ENCODE measurements around the gene CAMK1G.

Gene CAMK1G

DNA sequence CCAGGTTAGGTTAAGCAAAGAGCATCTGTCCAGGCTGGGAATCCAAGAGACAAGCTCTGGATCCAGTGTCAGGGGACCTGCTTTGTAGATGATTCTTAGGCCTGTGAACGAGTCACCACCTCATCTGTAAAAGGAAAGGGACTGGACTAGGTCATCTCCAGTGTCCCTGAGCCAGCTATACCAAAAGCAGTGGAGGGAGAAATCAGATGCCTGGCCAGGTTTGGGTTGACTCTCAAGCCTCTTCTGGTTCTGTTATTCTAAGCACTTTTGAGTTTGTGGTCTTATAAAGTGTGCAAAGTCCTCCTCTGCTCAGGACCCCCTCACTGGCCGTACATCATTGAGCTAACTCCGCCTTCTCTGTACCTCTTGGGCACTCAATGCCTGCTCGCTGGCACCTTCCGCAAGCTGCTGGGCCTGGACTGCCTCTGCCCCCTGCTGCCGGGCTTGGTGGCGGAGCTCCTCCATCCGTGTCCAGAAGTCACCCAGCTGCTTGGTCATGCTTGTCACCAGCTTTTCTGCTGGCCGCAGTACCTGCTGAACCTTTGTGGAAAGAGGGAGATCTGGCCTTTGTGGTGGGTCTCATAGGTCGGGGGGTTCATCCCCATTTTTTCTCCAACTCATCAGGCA is 33.6 kb downstream of the CAMK1G start:
- DNase-seq (ENCODE audit: low spot score), result no peak
- in situ Hi-C loops (cut with MboI; ENCODE audit: low sequenced_read_pairs, unreplicated experiment), result no loop called here
- TF ChIP-seq CTCF (IDR thresholded peaks at IDR 0.05; ENCODE audit: borderline replicate concordance, control extremely low read depth, extremely low read depth, insufficient read depth, missing control alignments), result no peak

DNA sequence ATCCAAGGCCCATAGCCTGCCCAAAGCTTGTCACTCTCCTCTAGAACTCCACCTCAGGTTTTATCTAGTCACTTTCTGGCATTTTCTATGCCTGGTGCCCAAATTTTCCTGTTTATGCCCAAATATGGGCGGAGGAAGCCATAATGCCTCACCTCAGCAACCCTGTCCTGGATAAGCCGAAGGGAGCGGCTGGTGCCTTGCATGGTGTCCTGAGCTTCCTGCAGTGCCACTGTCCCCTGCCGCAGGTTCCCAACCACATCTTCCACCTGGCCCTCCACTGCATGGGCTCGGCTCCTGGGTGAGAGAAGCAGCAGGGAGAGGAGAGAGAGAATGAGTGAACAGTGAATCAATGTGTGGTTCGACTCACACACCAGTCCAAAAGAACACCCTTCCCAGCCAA is 34.2 kb downstream of the CAMK1G start:
- no peak for TF ChIP-seq CTCF (IDR thresholded peaks at IDR 0.05; ENCODE audit: borderline replicate concordance, control extremely low read depth, extremely low read depth, insufficient read depth, missing control alignments)
- DNase-seq (ENCODE audit: low spot score), result no peak
- in situ Hi-C loops (cut with MboI; ENCODE audit: low sequenced_read_pairs, unreplicated experiment), result no loop called here

GRCh38 chr1:209618291-209618690 is 34.8 kb downstream of the CAMK1G start:
- TF ChIP-seq CTCF (IDR thresholded peaks at IDR 0.05; ENCODE audit: borderline replicate concordance, control extremely low read depth, extremely low read depth, insufficient read depth, missing control alignments), result no peak
- in situ Hi-C loops (cut with MboI; ENCODE audit: low sequenced_read_pairs, unreplicated experiment), result no loop called here
- no peak for DNase-seq (ENCODE audit: low spot score)

GRCh38 chr1:209618756-209619420 is 35.4 kb downstream of the CAMK1G start:
- DNase-seq (ENCODE audit: low spot score), result no peak
- in situ Hi-C loops (cut with MboI; ENCODE audit: low sequenced_read_pairs, unreplicated experiment), result no loop called here
- no peak for TF ChIP-seq CTCF (IDR thresholded peaks at IDR 0.05; ENCODE audit: borderline replicate concordance, control extremely low read depth, extremely low read depth, insufficient read depth, missing control alignments)

DNA sequence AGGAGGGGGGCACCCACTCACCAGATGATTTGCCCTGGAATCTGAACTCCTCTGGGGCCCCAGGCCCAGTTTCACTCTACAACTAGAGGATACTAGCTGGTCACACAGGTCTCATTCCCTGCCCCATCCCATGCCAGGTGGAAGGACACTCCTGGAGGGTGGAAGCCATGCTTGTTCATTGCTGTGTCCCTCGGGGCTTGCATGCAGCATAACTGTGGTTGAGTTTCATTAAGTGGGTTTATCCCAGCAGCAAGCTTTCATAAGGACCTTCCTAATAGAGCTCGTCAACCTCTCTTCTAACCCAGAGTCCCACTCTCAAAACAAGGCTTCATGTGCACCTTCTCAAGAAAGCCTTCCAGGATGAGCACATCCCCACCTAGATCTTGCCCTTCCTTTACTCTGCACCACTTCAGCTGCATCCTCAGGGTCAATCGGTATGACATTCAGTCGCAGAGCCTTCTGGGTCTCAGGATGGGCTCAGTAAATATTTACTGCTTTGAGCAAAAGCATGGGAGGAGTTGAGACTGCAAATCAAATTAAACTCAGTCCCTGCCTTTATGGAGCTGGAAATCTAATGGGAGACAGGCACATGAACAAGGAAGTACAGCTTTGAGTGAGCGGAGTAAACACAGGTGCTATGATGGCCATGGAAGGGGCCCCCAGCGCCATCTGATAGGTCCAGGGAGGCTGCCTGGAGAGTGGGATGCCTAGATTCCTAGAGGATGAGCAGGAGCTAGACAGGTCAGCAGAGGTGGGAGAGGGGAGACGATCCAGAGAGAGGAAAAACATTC is 36.4 kb downstream of the CAMK1G start:
- TF ChIP-seq CTCF (IDR thresholded peaks at IDR 0.05; ENCODE audit: borderline replicate concordance, control extremely low read depth, extremely low read depth, insufficient read depth, missing control alignments), result no peak
- no peak for DNase-seq (ENCODE audit: low spot score)
- in situ Hi-C loops (cut with MboI; ENCODE audit: low sequenced_read_pairs, unreplicated experiment), result loop anchor here (10.0 kb wide), 1 partner anchor 45 kb away; no protein-coding TSS in a partner anchor

GRCh38 chr1:209620487-209620884 is 37.0 kb downstream of the CAMK1G start:
- no peak for DNase-seq (ENCODE audit: low spot score)
- TF ChIP-seq CTCF (IDR thresholded peaks at IDR 0.05; ENCODE audit: borderline replicate concordance, control extremely low read depth, extremely low read depth, insufficient read depth, missing control alignments), result no peak
- in situ Hi-C loops (cut with MboI; ENCODE audit: low sequenced_read_pairs, unreplicated experiment), result loop anchor here (10.0 kb wide), 1 partner anchor 46 kb away; no protein-coding TSS in a partner anchor

Data from GM13976 (cell line).